SK-N-SH (cell line): Measurements from ENCODE around the gene GSTM4. TPM values are rescaled to one million over a fixed set of nuclear protein-coding genes. Genes with fewer than 3 reads are reported as not detected.
A peak's percentile ranks its signal among the peaks of the same experiment; 100 is the strongest.

Experiments used
- CTCF ChIA-PET: fragments of 300-600, 350-600 bp; formaldehyde crosslinking; extraction: SDS; loops from one replicate; lab custom pipeline; 2021; lab: Yijun Ruan, JAX
- POLR2A ChIA-PET: fragments of 350-600 bp; sonication (Branson Sonifier 250); formaldehyde crosslinking; extraction: SDS; loops from one replicate; lab custom pipeline; 2020; ENCODE audit warnings: antibody characterized with exemption, inconsistent platforms; lab: Yijun Ruan, JAX
- DNase-seq: peaks from one replicate; pipeline ENCODE4 v3.0.0; 2012
- H2AFZ ChIP-seq: fragments of 200-600 bp; sonication (generic); 2 replicates; pipeline ENCODE4 v1.8.1; 2016; ENCODE audit warnings: antibody characterized with exemption, mild to moderate bottlenecking, low read depth
- H3F3A ChIP-seq: fragments of 200-600 bp; sonication (generic); replicated peaks from 2 replicates; pipeline ENCODE3; 2016; ENCODE audit warnings: antibody characterized with exemption, mild to moderate bottlenecking; ENCODE audit not compliant: insufficient read depth
- H3K27ac ChIP-seq, 2 experiments: fragments of 200-500 bp in 1 of 2; fragments of 200-600 bp in 1 of 2; sonication (Bioruptor generic) in 1 of 2; sonication (generic), shearing (Covaris generic) in 1 of 2; 2 replicates each; pipeline versions ENCODE4 v1.5.1 to v1.6.1; 2014 to 2016; ENCODE audit warnings: low read depth in 2 of 2, inconsistent platforms in 1 of 2, low read length in 1 of 2, mild to moderate bottlenecking in 1 of 2, mixed read lengths in 1 of 2
- H3K27me3 ChIP-seq: fragments of 200-600 bp; sonication (generic), shearing (Covaris generic); 2 replicates; pipeline ENCODE4 v1.6.1; 2016; ENCODE audit warnings: mixed run types; ENCODE audit not compliant: insufficient read depth
- H3K36me3 ChIP-seq, 2 experiments: fragments of 200-500 bp in 1 of 2; fragments of 200-600 bp in 1 of 2; sonication (Bioruptor generic) in 1 of 2; sonication (generic) in 1 of 2; replicated peaks in 1 of 2; 2 replicates each; pipeline versions ENCODE3 to v1.5.1; 2014 to 2016; ENCODE audit warnings: low read length in 1 of 2, mild to moderate bottlenecking in 1 of 2; ENCODE audit not compliant: insufficient read depth in 2 of 2, control insufficient read depth in 1 of 2
- H3K4me1 ChIP-seq, 2 experiments: fragments of 200-500 bp in 1 of 2; fragments of 200-600 bp in 1 of 2; sonication (Bioruptor generic) in 1 of 2; sonication (generic), shearing (Covaris generic) in 1 of 2; 2 replicates each; pipeline versions ENCODE4 v1.5.1 to v1.6.1; 2014 to 2016; ENCODE audit warnings: low read depth in 1 of 2, low read length in 1 of 2, mixed run types in 1 of 2; ENCODE audit not compliant: insufficient read depth in 2 of 2, control insufficient read depth in 1 of 2
- H3K4me2 ChIP-seq: fragments of 200-600 bp; sonication (generic), shearing (Covaris generic); 2 replicates; pipeline ENCODE4 v1.6.1; 2017; ENCODE audit warnings: mixed run types
- H3K4me3 ChIP-seq, 2 experiments: fragments of 200-500 bp in 1 of 2; fragments of 200-600 bp in 1 of 2; sonication (Bioruptor generic) in 1 of 2; sonication (generic), shearing (Covaris generic) in 1 of 2; 2 replicates each; pipeline versions ENCODE4 v1.5.1 to v1.8.1; 2014 to 2016; ENCODE audit warnings: low read depth in 2 of 2, inconsistent platforms in 1 of 2, low read length in 1 of 2, mild to moderate bottlenecking in 1 of 2, mixed read lengths in 1 of 2, moderate library complexity in 1 of 2
- H3K79me2 ChIP-seq: fragments of 200-600 bp; sonication (generic); 2 replicates; pipeline ENCODE4 v1.8.1; 2017; ENCODE audit warnings: mild to moderate bottlenecking; ENCODE audit not compliant: insufficient read depth
- H3K9ac ChIP-seq: fragments of 200-600 bp; sonication (generic); 2 replicates; pipeline ENCODE4 v1.6.1; 2017; ENCODE audit warnings: mixed run types
- H3K9me2 ChIP-seq: fragments of 200-600 bp; sonication (generic); 2 replicates; pipeline ENCODE4 v1.6.1; 2017; ENCODE audit warnings: mixed run types
- H3K9me3 ChIP-seq: fragments of 200-600 bp; sonication (generic); 2 replicates; pipeline ENCODE4 v1.6.1; 2017; ENCODE audit warnings: mixed run types, mild to moderate bottlenecking, moderate library complexity
- H4K20me1 ChIP-seq: fragments of 200-600 bp; sonication (generic); 2 replicates; pipeline ENCODE4 v1.6.1; 2017; ENCODE audit warnings: mild to moderate bottlenecking, mixed run types; ENCODE audit not compliant: insufficient read depth
- CHD2 ChIP-seq: fragments of 150-350 bp; IDR thresholded peaks from 2 replicates; pipeline ENCODE4 v1.6.1; 2018; ENCODE audit warnings: low read length; ENCODE audit not compliant: partially characterized antibody
- EP300 ChIP-seq, 2 experiments: IDR thresholded peaks; 2 replicates each; pipeline versions ENCODE4 v1.4.0 to v1.6.1; 2012; ENCODE audit warnings: borderline replicate concordance in 1 of 2, low read depth in 1 of 2, low read length in 1 of 2
- EZH2phosphoT487 ChIP-seq: fragments of 200-600 bp; sonication (generic); IDR thresholded peaks from 2 replicates; pipeline ENCODE4 v1.6.1; 2017; ENCODE audit warnings: low read depth, mixed run types, mild to moderate bottlenecking, antibody characterized with exemption, moderate library complexity, borderline replicate concordance
- FOSL2 ChIP-seq: IDR thresholded peaks from 2 replicates; pipeline ENCODE4 v1.4.0; 2012; ENCODE audit warnings: low read depth, mild to moderate bottlenecking, moderate library complexity, borderline replicate concordance
- JUND ChIP-seq: IDR thresholded peaks from 2 replicates; pipeline ENCODE4 v1.4.0; 2012
- MXI1 ChIP-seq: IDR thresholded peaks from 2 replicates; pipeline ENCODE4 v1.6.1; 2012; ENCODE audit warnings: mild to moderate bottlenecking, low read depth, low read length, improper control_type of control experiment
- NFIC ChIP-seq: IDR thresholded peaks from 2 replicates; pipeline ENCODE4 v1.4.0; 2012; ENCODE audit warnings: borderline replicate concordance
- NRF1 ChIP-seq: IDR thresholded peaks from 2 replicates; pipeline ENCODE4 v1.6.1; 2012; ENCODE audit warnings: low read depth, mild to moderate bottlenecking, low read length
- PBX3 ChIP-seq: IDR thresholded peaks from 2 replicates; pipeline ENCODE4; 2012
- POLR2AphosphoS5 ChIP-seq: IDR thresholded peaks from 2 replicates; pipeline ENCODE4 v1.6.1; 2012; ENCODE audit warnings: low read depth, low read length
- RAD21 ChIP-seq: IDR thresholded peaks from 2 replicates; pipeline ENCODE4 v1.6.1; 2012; ENCODE audit warnings: mild to moderate bottlenecking, low read length
- SIN3A ChIP-seq: IDR thresholded peaks from 2 replicates; pipeline ENCODE4 v1.6.1; 2012; ENCODE audit warnings: low read depth, mild to moderate bottlenecking, low read length, moderate library complexity, borderline replicate concordance
- SMC3 ChIP-seq: IDR thresholded peaks from 2 replicates; pipeline ENCODE4 v1.6.1; 2012; ENCODE audit warnings: low read depth, low read length, improper control_type of control experiment
- TCF12 ChIP-seq: IDR thresholded peaks from 2 replicates; pipeline ENCODE4 v1.4.0; 2012
- YY1 ChIP-seq: IDR thresholded peaks from 2 replicates; pipeline ENCODE4 v1.4.0; 2012; ENCODE audit warnings: low read depth, mild to moderate bottlenecking
- WGBS: methylation state at CpG from one replicate; pipeline ENCODE4 v1.1.6; 2017; ENCODE audit warnings: low lambda C conversion rate; 5-methylcytosine and 5-hydroxymethylcytosine counted together
- polyA plus RNA-seq, 3 experiments: library from polyadenylated mRNA; depleted of rRNA; stranded (reverse); fragments of >200 nt; gene quantifications; 2 replicates each; pipeline ENCODE4 v1.2.3, GENCODE V29; 2012
- TF ChIP-seq, protein P1 (sequence below): IDR thresholded peaks from 2 replicates; pipeline ENCODE4 v1.4.0; 2012; ENCODE audit warnings: low read depth

Gene GSTM4
- polyA plus RNA-seq, 1 of the 3 experiments (the other 2 are of a cell fraction) = 34.2 TPM

GRCh38 chr1:109636201-109636952 lies 19.5 kb upstream of the GSTM4 start:
- H3K27ac ChIP-seq = peak overlapping the region; percentile 13 to 98; a peak in 3 of 4 replicates
- no peak for DNase-seq
- H4K20me1 ChIP-seq = no peaks in the 10 kb centered on the region
- peaks cover 7 to 88% of the 10 kb centered on the region in 2 experiments; a peak in 3 of 4 replicates for H3K4me1 ChIP-seq
- TF ChIP-seq JUND = peak; percentile 32
- peak; percentile 41; the same call in 1 of the 2 replicates for TF ChIP-seq PBX3
- no peak for TF ChIP-seq NRF1
- TF ChIP-seq CHD2 = no peak
- no peak for TF ChIP-seq MXI1
- no peak for TF ChIP-seq POLR2AphosphoS5
- peak; percentile 44; the same call in 1 of the 2 replicates for TF ChIP-seq FOSL2
- TF ChIP-seq RAD21 = no peak
- no peak for TF ChIP-seq EP300 (IDR thresholded peaks at IDR 0.05; ENCODE audit: borderline replicate concordance in 1 of 2, low read depth in 1 of 2, low read length in 1 of 2)
- no peak for TF ChIP-seq EZH2phosphoT487
- TF ChIP-seq YY1 = no peak
- peak; percentile 41; the same call in 1 of the 2 replicates for TF ChIP-seq TCF12
- TF ChIP-seq, protein P1, sequence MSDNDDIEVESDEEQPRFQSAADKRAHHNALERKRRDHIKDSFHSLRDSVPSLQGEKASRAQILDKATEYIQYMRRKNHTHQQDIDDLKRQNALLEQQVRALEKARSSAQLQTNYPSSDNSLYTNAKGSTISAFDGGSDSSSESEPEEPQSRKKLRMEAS = no peak
- TF ChIP-seq SIN3A = no peak
- TF ChIP-seq, all 33 proteins: peak for 4
- peaks cover 9 to 12% of the 10 kb centered on the region in 2 experiments for H3K36me3 ChIP-seq
- no peaks in the 10 kb centered on the region for H3K9me2 ChIP-seq
- H3K4me2 ChIP-seq = peak overlapping the region; percentile 29; the same call in 1 of the 2 replicates
- WGBS = 79% methylated on average over 8 of the region's 9 CpGs
- no peak overlapping the region for H3K9ac ChIP-seq
- POLR2A ChIA-PET = interaction anchor here (1.0 kb wide), 1 partner anchor 88 kb away, joined by 5 read pairs; the partner anchor contains the start of gene GNAI3
- no peaks in the 10 kb centered on the region; the same call in 1 of the 2 replicates for H3K9me3 ChIP-seq
- H3K4me3 ChIP-seq = no peak overlapping the region
- H3F3A ChIP-seq = peaks cover 4% of the 10 kb centered on the region
- H3K27me3 ChIP-seq = no peaks in the 10 kb centered on the region
- CTCF ChIA-PET = interaction anchor here (0.6 to 9.5 kb wide), 12 partner anchors 9 to 418 kb away, joined by 3 to 169 read pairs (median 20); partner anchors contain the start of genes AHCYL1, AMPD2, GNAI3 and GNAT2
- H2AFZ ChIP-seq = no peak overlapping the region
- H3K79me2 ChIP-seq = no peaks in the 10 kb centered on the region

GRCh38 chr1:109637446-109637845 lies 18.5 kb upstream of the GSTM4 start:
- TF ChIP-seq NRF1 (no peak), SMC3 (no peak), CHD2 (no peak), NFIC (no peak), FOSL2 (no peak), RAD21 (no peak)
- TF ChIP-seq, protein P1 = no peak
- TF ChIP-seq, all 33 proteins: peak for 0
- ChIA-PET CTCF (interaction anchor here (1.0 to 9.5 kb wide), 11 partner anchors 10 to 347 kb away, joined by 3 to 169 read pairs (median 32); partner anchors contain the start of genes AHCYL1, CYB561D1 and GNAI3), POLR2A (interaction anchor here (1.5 to 4.9 kb wide), 2 partner anchors 14 to 89 kb away, joined by 7 to 44 read pairs; partner anchors contain the start of gene GNAI3)
- H3K4me3 ChIP-seq = no peak overlapping the region
- peaks cover 7 to 82% of the 10 kb centered on the region in 2 experiments; a peak in 3 of 4 replicates for H3K4me1 ChIP-seq
- no peaks in the 10 kb centered on the region; the same call in 1 of the 2 replicates for H3K9me3 ChIP-seq
- H2AFZ ChIP-seq = no peak overlapping the region
- H3K4me2 ChIP-seq = no peak overlapping the region
- no peaks in the 10 kb centered on the region for H4K20me1 ChIP-seq
- peaks cover 0 to 6% of the 10 kb centered on the region in 2 experiments for H3K36me3 ChIP-seq
- H3F3A ChIP-seq = peaks cover 4% of the 10 kb centered on the region
- DNase-seq = no peak
- 97% methylated on average over 7 of the region's 7 CpGs for WGBS
- H3K27ac ChIP-seq = peak overlapping the region in 1 of 2 experiments; percentile 98; a peak in 2 of 4 replicates
- no peaks in the 10 kb centered on the region for H3K27me3 ChIP-seq
- no peaks in the 10 kb centered on the region for H3K9me2 ChIP-seq
- no peaks in the 10 kb centered on the region for H3K79me2 ChIP-seq
- H3K9ac ChIP-seq = no peak overlapping the region
